Heart right ventricle (tissue), 16 donors: Measurements from ENCODE around the gene DNAJB4. TPM values are rescaled to one million over a fixed set of nuclear protein-coding genes. Genes with fewer than 3 reads are reported as not detected.

Experiments used
- ATAC-seq, 8 donors: fragments of 200-7000 bp; cut with Tn5 transposase; one replicate each; pipeline ENCODE4 v1.9.1; 2020; ENCODE audit warnings: mild to moderate bottlenecking in 8 of 8, moderate library complexity in 8 of 8, moderate number of reproducible peaks in 1 of 8
- DNase-seq, 2 donors: peaks; one replicate each; pipeline ENCODE4 v3.0.0-alpha.2; 2020
- H3K27ac ChIP-seq, 10 donors: fragments of 200-600 bp; sonication (generic) in 2 of 10; one replicate each; pipeline versions ENCODE4 v1.5.0 to v1.8.0; 2020 to 2022; ENCODE audit warnings: mild to moderate bottlenecking in 3 of 10
- H3K27me3 ChIP-seq, 7 donors: fragments of 200-600 bp; one replicate each; pipeline ENCODE4 v1.8.0; 2021 to 2022; ENCODE audit warnings: mild to moderate bottlenecking in 2 of 7
- H3K36me3 ChIP-seq, 9 donors: fragments of 200-600 bp; sonication (generic) in 1 of 9; one replicate each; pipeline versions ENCODE4 v1.5.0 to v1.8.0; 2020 to 2022; ENCODE audit warnings: mild to moderate bottlenecking in 2 of 9
- H3K4me1 ChIP-seq, 9 donors: fragments of 200-600 bp; sonication (generic) in 1 of 9; one replicate each; pipeline versions ENCODE4 v1.5.0 to v1.8.0; 2020 to 2022; ENCODE audit warnings: mild to moderate bottlenecking in 4 of 9
- H3K4me3 ChIP-seq, 10 donors: fragments of 200-600 bp; sonication (generic) in 2 of 10; one replicate each; pipeline versions ENCODE4 v1.5.0 to v1.8.0; 2020 to 2022; ENCODE audit warnings: mild to moderate bottlenecking in 7 of 10, moderate library complexity in 2 of 10
- H3K9me3 ChIP-seq, 11 donors: fragments of 200-600 bp in 10 of 11; sonication (generic) in 2 of 11; one replicate each; pipeline versions ENCODE4 v1.5.0 to v1.8.0; 2013 to 2022; ENCODE audit warnings: mild to moderate bottlenecking in 2 of 11, control low read depth in 1 of 11, moderate library complexity in 1 of 11
- WGBS, 2 donors: extraction: QIAGEN DNeasy Blood & Tissue Kit; methylation state at CpG; one replicate each; pipeline ENCODE4 v1.1.7; 2013; ENCODE audit warnings: inconsistent platforms in 1 of 2; 5-methylcytosine and 5-hydroxymethylcytosine counted together
- intact Hi-C, 10 donors: fragments of 100-400 bp; cut with DNase I; formaldehyde crosslinking; loops; one replicate each; pipeline versions ENCODE4 v1.11.1 to v1.14.2; 2022
- polyA plus RNA-seq, 2 donors: library from polyadenylated mRNA; stranded (reverse); fragments of 200-250 nt; gene quantifications; one replicate each; pipeline ENCODE4 v1.2.3, GENCODE V29; 2013
- total RNA-seq, 10 donors: library from RNA; stranded (reverse); fragmentation: NEBNext Ultra II Directional in 3 of 10; extraction: Animal tissue kit (Norgen Biotek cat#: 25700) in 3 of 10; gene quantifications; one replicate each; pipeline versions ENCODE4 v1.2.1 to v1.2.4, GENCODE V29; 2021 to 2023
- TF ChIP-seq, protein P1 (sequence below), 9 donors: fragments of 200-600 bp; sonication (generic) in 2 of 9; IDR thresholded peaks; one replicate each; pipeline versions ENCODE4 v1.5.0 to v1.8.0; 2021 to 2022; ENCODE audit warnings: antibody characterized with exemption in 9 of 9, mild to moderate bottlenecking in 5 of 9, moderate library complexity in 1 of 9
- donor health status: Arrhythmogenic right ventricular cardiomyopathy.
- donor health status: ischemic (EF 13 %, LVEDD 7.1; RV severe dilation, severe dysfunction).
- donor health status: healthy with polysubstance abuse.
- donor health status: DM: no; HTN: yes; CAD: no.
- donor health status: DM: no; HTN: no; CAD: no.
- donor health status: ischemic (EF 25% LVEDD 6.9; RV normal size, moderate dysfunction).
- donor health status: ischemic (EF 25% LVEDD 5.7; RV mildly dilated, moderate dysfunction).
- donor health status: healthy.
- donor health status: DM: yes; HTN: yes; CAD: no.
- donor health status: Ischemic cardiomyopathy.
- donor health status: ischemic (EF 35%, LVEDD 5.7; RV mildly dilated, moderate dysfunction).
- donor health status: nonischemic (EF 11% LVEDD 7.7; RV severe dilation, severe dysfunction).
- donor health status: DM: yes; HTN: yes; CAD: no.
- donor health status: PGD.
- donor health status: ischemic (EF 29% LVEDD 5.4; RV normal size, mild dysfunction).
- donor health status: nonischemic (EF 23%, LVEDD 6.1; RV moderate dilation, normal function).

The DNAJB4 gene
- total and polyA plus RNA-seq, 12 donors = 38.5 to 178 (median 120) TPM

DNA sequence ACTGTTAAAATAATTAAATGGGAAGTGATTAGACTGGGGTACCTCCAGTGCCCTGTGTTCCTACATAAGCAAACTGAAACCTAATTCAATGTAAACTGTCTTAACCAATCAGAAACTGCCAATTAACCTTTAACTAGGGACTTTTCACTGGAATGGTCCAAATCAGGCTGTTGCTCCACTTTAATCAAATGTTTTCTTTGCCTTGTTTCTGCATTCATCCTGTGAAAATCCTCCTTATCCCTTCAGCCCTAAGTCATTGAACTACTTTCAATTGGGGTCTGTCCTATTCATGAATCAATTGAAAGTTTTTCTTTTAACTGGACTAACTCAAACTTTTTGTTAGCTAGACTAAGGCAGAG, 20.8 kb upstream of the DNAJB4 start:
- Histone ChIP-seq H3K27ac (peak overlapping the region in 5 of 10 donors; percentile 10 to 71 (median 47)), H3K4me3 (no peak overlapping the region), H3K4me1 (peaks cover 0 to 64% (median 41%) of the 10 kb centered on the region in 9 donors), H3K36me3 (no peaks in the 10 kb centered on the region), H3K27me3 (no peaks in the 10 kb centered on the region), H3K9me3 (no peaks in the 10 kb centered on the region)
- ATAC-seq (no peak), DNase-seq (no peak)
- TF ChIP-seq, protein P1, sequence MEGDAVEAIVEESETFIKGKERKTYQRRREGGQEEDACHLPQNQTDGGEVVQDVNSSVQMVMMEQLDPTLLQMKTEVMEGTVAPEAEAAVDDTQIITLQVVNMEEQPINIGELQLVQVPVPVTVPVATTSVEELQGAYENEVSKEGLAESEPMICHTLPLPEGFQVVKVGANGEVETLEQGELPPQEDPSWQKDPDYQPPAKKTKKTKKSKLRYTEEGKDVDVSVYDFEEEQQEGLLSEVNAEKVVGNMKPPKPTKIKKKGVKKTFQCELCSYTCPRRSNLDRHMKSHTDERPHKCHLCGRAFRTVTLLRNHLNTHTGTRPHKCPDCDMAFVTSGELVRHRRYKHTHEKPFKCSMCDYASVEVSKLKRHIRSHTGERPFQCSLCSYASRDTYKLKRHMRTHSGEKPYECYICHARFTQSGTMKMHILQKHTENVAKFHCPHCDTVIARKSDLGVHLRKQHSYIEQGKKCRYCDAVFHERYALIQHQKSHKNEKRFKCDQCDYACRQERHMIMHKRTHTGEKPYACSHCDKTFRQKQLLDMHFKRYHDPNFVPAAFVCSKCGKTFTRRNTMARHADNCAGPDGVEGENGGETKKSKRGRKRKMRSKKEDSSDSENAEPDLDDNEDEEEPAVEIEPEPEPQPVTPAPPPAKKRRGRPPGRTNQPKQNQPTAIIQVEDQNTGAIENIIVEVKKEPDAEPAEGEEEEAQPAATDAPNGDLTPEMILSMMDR (IDR thresholded peaks at IDR 0.05) = no peak
- intact Hi-C loops = loop anchor here in 1 of 10 donors (10.0 kb wide), 1 partner anchor 131 kb away; no protein-coding TSS in a partner anchor

DNA sequence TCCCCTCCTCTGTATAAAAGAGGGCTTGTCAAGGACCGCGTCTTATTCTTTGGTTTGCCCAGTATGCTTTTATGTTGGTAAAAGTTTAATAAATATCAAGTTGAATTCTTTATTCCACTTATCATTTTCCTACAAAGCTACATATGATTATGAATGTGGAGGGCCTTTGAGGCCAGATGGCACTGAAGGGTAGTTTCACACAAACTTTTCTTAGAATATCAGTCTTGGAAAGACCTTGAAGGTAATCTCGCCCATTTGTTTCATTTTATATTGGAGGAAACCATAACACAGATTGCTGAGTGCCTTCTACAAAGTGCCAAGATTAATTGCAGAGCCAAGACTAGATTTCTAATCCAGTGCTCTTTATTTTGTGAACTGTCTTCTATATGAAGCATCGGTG, 20.1 kb upstream of the DNAJB4 start:
- DNase-seq (no peak), ATAC-seq (no peak)
- Histone ChIP-seq H3K9me3 (no peaks in the 10 kb centered on the region), H3K27me3 (no peaks in the 10 kb centered on the region), H3K36me3 (no peaks in the 10 kb centered on the region), H3K27ac (peak overlapping the region in 8 of 10 donors; percentile 2 to 71 (median 44)), H3K4me1 (peaks cover 0 to 65% (median 41%) of the 10 kb centered on the region in 9 donors), H3K4me3 (no peak overlapping the region)
- TF ChIP-seq, protein P1 (IDR thresholded peaks at IDR 0.05) = no peak
- intact Hi-C loops = loop anchor here in 1 of 10 donors (10.0 kb wide), 1 partner anchor 130 kb away; no protein-coding TSS in a partner anchor
- WGBS, 2 donors = 83 to 87% methylated on average over 4 of the region's 4 CpGs

DNA sequence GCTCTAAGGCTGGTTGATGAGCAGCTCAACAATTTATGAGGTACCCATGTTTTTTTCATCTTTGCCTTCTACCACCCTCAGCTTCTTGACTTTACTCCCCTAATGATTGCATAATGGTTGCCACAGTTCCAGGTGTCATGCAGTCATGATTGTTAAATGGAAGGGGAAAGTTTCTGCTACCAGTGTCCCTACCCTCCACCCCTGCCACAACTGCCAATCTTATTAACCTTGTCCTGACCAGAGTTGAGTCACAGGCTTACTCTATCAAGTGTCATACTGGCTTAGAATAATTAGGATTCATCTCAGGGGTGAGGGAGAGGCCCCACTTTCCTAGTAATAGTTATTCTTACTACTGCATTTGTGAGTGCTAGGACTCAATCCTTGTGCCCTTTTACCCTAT, 17.9 kb upstream of the DNAJB4 start:
- TF ChIP-seq, protein P1 (IDR thresholded peaks at IDR 0.05) = no peak
- Histone ChIP-seq H3K27me3 (no peaks in the 10 kb centered on the region), H3K36me3 (peaks cover 0 to 5% (median 0%) of the 10 kb centered on the region in 9 donors), H3K27ac (peak overlapping the region in 1 of 10 donors; percentile 15), H3K4me3 (no peak overlapping the region), H3K9me3 (no peaks in the 10 kb centered on the region), H3K4me1 (peaks cover 0 to 53% (median 26%) of the 10 kb centered on the region in 9 donors)
- intact Hi-C loops = loop anchor here in 1 of 10 donors (10.0 kb wide), 1 partner anchor 128 kb away; no protein-coding TSS in a partner anchor
- ATAC-seq (peak in 1 of 8 donors; percentile 36), DNase-seq (no peak)

DNA sequence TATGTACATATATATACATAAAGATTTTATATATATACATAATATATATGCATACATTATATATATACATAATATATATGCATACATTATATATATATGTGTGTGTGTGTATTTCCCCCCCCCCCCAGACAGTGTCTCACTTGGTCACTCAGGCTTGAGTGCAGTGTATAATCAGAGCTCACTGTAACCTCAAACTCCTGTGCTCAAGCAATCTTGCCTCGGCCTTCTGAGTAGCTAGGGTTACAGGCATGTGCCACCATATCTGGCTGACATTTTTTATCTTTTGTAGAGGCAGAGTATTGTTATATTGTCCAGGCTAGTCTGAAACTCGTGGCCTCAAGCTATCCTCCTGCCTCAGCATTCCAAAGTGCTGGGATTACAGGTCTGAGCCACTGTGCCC, 16.8 kb upstream of the DNAJB4 start:
- peaks cover 0 to 53% (median 26%) of the 10 kb centered on the region in 9 donors for H3K4me1 ChIP-seq
- peak overlapping the region in 1 of 10 donors; percentile 8 for H3K27ac ChIP-seq
- H3K27me3 ChIP-seq = no peaks in the 10 kb centered on the region
- WGBS, 2 donors = 40 to 48% methylated on average over 2 of the region's 2 CpGs
- TF ChIP-seq, protein P1 (IDR thresholded peaks at IDR 0.05) = no peak
- peaks cover 0 to 9% (median 0%) of the 10 kb centered on the region in 9 donors for H3K36me3 ChIP-seq
- ATAC-seq = peak in 4 of 8 donors; percentile 37 to 67 (median 50)
- no peaks in the 10 kb centered on the region for H3K9me3 ChIP-seq
- intact Hi-C loops = loop anchor here in 1 of 10 donors (10.0 kb wide), 1 partner anchor 127 kb away; no protein-coding TSS in a partner anchor
- H3K4me3 ChIP-seq = no peak overlapping the region
- DNase-seq = no peak
